GM21367 (cell line): ENCODE results near the gene C2orf42.
"Not testable (repeated sequence)": the region's sequence is repeated elsewhere in the genome, so short reads cannot be mapped to it uniquely, and the experiment has no call there.

Source experiments
- ATAC-seq: cut with Tn5 transposase; IDR thresholded peaks from one replicate; pipeline ENCODE4 v1.9.1; 2021; ENCODE audit not compliant: unreplicated experiment

C2orf42 gene

GRCh38 chr2:70132244-70133126 lies 58.3 kb downstream of the C2orf42 start:
- ATAC-seq: no peak

GRCh38 chr2:70131344-70132143 lies 59.3 kb downstream of the C2orf42 start:
- ATAC-seq: not testable (repeated sequence)

DNA sequence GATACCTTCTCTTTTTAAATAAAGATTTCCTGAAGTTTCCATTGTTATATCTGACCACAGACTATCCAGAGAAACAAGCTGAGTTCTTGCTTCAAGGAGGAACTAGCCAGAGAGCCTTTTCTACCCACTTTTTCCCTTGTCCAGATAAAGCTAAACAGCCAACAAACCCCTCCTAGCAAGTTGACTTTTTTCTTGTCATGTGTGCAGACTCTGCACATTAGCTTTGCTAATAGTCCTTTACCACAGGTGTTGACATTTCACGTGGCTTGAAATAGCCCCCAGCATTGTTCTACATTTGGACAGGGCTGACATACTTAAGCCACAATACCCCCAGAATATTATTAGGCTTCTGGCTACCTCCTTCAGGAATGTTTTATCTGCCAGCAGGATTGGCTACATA lies 62.8 kb downstream of the C2orf42 start:
- ATAC-seq: no peak

GRCh38 chr2:70126413-70126812 lies 64.4 kb downstream of the C2orf42 start:
- ATAC-seq: no peak

DNA sequence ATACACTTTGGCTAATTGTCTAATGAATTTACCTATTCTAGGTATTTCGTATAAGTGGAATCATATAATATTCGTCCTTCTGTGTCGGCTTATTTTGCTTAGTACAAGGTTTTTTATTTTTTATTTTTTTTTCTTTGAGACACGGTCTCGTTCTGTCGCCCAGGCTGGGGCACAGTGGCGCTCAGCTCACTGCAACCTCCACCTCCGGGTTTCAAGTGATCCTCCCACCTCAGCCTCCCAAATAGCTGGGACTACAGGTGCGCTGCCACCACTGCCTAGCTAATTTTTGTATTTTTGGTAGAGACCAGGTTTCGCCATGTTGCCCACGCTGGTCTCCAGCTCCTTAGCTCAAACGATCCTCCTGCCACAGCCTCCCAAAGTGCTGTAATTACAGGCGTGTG lies 65.3 kb downstream of the C2orf42 start:
- ATAC-seq: no peak

- no peak for ATAC-seq
Observed at GRCh38 chr2:70124983-70125480, 65.8 kb downstream of the C2orf42 start.

- no peak for ATAC-seq
Observed at GRCh38 chr2:70123829-70124116, 67.0 kb downstream of the C2orf42 start.

- no peak for ATAC-seq
Observed at GRCh38 chr2:70123051-70123828, 67.6 kb downstream of the C2orf42 start.

DNA sequence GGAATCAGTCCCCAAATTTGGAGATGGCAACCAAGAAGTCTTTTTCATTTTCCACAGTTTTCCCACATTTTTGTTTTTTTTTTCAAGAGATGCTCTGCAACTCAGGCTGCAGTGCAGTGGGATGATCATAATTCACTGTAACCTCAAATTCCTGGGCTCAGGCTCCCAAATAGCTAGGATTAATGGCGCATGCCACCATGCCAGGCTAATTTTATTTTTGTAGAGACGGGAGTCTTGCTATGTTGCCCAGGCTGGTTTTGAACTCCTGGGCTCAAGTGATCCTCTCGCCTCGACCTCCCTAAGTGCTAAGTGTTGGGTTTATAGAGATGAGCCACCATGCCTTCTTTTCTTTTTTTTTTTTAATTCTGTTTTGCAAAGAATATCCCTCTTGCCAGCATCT lies 68.3 kb downstream of the C2orf42 start:
- ATAC-seq: no peak

GRCh38 chr2:70121627-70122372 lies 69.0 kb downstream of the C2orf42 start:
- ATAC-seq: no peak

- no peak for ATAC-seq
Observed at GRCh38 chr2:70118798-70119454, 71.9 kb downstream of the C2orf42 start.

GRCh38 chr2:70116936-70117552 lies 73.8 kb downstream of the C2orf42 start:
- ATAC-seq: no peak

DNA sequence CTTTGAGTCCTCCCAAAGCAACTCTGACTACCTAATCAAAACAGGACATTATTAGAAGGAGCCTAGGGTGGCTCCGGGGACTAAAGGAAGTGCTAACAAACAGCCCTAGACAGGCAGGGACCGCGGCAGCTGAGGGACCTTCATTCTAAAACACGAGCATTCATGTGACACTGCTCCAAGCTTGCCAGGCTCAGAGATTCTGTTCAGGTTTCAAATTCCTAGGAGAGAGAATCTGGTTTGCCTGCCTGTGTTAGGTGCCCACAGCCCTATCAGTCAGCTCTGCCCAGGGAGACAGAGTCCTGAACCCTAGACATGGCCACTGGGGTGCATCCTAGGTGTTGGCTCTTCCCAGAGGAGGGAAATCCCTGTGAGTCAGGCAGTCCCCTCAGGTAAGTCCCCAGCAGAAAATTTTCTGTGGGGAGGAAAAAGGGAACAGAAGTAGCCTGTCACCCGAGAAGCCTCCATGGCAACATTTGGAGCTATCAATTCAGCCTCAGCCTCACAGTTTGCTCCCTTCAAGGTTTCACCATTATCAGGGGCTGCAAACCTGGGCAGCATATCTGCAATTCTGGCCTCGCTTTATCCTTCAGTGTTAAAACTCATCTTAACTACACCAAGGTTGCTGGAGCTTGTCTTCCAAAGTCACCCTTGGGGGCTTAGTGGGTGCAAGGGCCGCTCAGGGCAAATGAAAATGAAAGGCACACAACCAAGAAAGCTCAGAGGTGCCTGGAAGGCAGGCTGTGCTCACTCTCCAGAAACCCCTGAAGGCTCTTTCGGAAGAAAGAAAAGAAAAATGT lies 75.0 kb downstream of the C2orf42 start:
- no peak for ATAC-seq

GRCh38 chr2:70113359-70114070 lies 77.3 kb downstream of the C2orf42 start:
- ATAC-seq: no peak

DNA sequence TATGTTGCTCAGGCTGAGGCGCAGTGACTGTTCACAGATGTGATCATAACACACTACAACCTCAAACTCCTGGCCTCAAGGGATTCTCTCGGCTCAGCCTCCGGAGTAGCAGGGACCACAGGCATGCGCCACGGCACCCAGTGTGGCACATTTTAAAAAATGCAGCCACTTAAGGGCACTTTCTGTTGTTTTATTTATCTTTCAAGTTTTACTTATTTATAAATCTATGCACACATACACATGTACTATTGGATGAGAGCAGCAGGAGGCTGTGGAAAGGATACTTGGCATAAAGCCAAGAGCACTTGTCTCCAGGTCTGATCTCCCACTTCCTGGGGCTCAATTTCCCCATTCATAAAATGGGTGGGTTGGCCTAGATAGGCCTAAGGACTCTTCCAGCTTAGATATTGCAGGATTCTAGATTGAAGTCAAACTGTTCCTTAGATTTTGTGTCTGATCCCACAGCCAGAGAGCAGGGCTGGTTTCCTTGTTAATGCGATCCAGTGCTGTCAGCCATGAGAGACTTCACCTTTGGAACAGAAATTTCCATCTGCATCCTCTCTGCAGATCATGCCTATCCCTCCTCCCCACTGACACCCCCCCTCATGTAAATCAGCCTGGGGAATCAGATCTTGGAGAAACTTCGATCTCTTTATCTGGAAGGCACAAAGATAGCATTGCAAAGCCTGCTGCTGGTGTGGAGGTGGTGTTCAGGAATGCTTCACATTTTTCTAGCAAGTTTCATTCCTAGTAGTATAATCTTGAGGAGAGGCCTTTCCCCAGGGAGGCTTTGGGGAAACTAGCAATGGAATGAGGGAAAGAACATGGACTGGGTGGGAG lies 78.8 kb downstream of the C2orf42 start:
- no peak for ATAC-seq

DNA sequence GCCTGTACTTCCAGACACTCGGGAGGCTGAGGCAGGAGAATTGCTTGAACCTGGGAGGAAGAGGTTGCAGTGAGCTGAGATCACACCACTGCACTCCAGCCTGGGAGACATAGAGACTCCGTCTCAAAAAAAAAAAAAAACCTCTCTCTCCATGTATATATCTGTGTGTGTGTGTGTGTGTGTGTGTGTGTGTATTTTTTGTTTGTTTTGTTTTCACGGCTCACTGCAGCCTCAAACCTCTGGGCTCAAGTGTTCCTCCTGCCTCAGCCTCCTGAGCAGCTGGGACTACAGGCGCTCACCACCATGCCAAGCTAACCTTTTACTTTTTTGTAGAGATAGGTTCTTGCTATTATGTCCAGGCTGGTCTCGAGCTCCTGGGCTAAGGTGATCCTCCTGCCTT lies 80.4 kb downstream of the C2orf42 start:
- ATAC-seq: not testable (repeated sequence)

GRCh38 chr2:70106138-70106537 lies 84.7 kb downstream of the C2orf42 start:
- not testable (repeated sequence) for ATAC-seq
